CD4-positive, alpha-beta T cell treated with Interleukin-2 at 100 ng/mL for 4 hours (primary cell): ENCODE results near the gene CEP162.
"Not testable (repeated sequence)": the region's sequence is repeated elsewhere in the genome, so short reads cannot be mapped to it uniquely, and the experiment has no call there.

Experiments used
- DNase-seq: peaks from one replicate; pipeline ENCODE4 v3.0.0-alpha.2; 2020; ENCODE audit warnings: low spot score

CEP162 gene, protein sequence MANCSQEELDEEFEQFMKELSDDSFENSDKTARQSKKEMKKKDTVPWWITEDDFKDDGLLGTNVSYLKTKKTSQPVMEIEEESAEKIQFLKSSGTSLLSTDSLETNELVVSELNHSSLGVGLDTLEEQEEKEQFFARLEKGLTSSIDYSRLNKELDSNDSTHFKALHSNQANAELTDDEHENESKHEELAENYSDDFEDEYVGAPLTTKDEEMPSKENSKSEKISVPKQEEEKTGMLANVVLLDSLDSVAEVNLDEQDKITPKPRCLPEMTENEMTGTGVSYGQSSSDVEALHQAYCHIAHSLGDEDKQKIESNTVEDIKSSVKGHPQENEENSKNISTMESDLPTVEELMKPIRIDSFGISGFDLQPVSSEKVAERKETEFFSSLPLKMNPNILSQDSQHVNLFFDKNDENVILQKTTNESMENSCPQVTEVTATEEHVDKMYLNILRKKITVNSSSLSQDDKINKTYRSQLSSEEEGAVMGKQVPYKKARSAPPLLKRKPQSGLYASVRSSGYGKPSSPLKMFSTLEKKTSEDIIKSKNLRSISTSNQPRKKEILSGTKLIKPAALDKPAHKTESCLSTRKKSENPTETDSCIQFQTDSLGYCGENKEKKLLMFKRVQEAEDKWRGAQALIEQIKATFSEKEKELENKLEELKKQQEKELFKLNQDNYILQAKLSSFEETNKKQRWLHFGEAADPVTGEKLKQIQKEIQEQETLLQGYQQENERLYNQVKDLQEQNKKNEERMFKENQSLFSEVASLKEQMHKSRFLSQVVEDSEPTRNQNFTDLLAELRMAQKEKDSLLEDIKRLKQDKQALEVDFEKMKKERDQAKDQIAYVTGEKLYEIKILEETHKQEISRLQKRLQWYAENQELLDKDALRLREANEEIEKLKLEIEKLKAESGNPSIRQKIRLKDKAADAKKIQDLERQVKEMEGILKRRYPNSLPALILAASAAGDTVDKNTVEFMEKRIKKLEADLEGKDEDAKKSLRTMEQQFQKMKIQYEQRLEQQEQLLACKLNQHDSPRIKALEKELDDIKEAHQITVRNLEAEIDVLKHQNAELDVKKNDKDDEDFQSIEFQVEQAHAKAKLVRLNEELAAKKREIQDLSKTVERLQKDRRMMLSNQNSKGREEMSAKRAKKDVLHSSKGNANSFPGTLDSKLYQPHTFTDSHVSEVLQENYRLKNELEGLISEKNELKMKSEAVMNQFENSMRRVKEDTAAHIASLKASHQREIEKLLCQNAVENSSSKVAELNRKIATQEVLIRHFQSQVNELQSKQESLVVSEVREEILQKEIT (N-terminal part only)

GRCh38 chr6:84227434-84228197 lies at the start of gene CEP162:
Gene CEP162, minus strand, starts transcription at chr6:84227643. Its CDS starts 1,250 bp downstream, at chr6:84226393.
- peak; percentile 88 for DNase-seq

DNA sequence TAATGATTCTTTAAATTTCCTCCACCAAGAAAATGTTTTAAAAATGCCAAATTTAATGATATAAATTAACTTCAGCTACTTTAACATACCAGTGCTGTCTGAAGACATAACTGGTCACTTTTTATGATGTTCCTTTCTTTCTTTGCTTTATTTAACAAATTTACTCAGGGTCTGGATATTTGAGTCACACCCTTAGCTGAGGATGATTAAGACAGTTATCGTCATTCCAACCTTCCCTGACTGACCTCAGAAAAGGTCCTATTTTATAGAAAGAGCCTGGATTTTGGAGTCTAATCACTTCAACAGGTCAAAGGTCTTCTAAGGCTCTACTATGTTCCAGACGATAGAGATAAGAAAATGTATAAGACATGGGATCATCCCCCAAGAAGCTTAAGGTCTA lies 47.4 kb upstream of the CEP162 start:
- no peak for DNase-seq

- no peak for DNase-seq
These were observed 45.8 kb upstream of the CEP162 start for GRCh38 chr6:84273048-84273809.

- no peak for DNase-seq
These were observed 44.9 kb upstream of the CEP162 start for GRCh38 chr6:84272298-84272697.

GRCh38 chr6:84271061-84271716 lies 43.7 kb upstream of the CEP162 start:
- no peak for DNase-seq

GRCh38 chr6:84269947-84270733 lies 42.7 kb upstream of the CEP162 start:
- DNase-seq = no peak

GRCh38 chr6:84268781-84269180 lies 41.3 kb upstream of the CEP162 start:
- DNase-seq = no peak

GRCh38 chr6:84263557-84263956 lies 36.1 kb upstream of the CEP162 start:
- no peak for DNase-seq

- DNase-seq = no peak
These were observed 33.5 kb upstream of the CEP162 start for GRCh38 chr6:84260926-84261325.

DNA sequence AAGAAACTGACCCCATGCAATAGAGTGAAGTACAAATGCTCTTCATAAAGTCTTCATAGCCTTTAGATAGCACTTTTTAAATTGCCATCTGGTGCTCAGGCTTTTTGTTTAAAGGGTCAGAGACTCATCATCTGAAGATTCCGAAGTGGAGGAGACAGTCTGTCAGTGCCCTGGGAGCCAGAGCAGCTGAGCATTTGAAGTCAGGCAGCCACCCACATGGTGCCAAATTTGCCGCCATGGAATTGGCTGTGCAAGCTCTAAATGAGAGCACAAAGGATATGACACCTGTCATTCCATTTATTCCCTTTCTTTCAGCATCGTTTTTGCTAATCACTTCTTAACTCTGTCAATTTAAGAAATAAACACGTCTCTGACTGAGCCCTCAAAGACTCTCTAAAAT lies 32.8 kb upstream of the CEP162 start:
- DNase-seq = no peak

- DNase-seq = no peak
These were observed 31.4 kb upstream of the CEP162 start for GRCh38 chr6:84258866-84259265.

GRCh38 chr6:84258268-84258667 lies 30.8 kb upstream of the CEP162 start:
- no peak for DNase-seq

GRCh38 chr6:84255641-84256040 lies 28.2 kb upstream of the CEP162 start:
- no peak for DNase-seq

GRCh38 chr6:84253380-84253779 lies 25.9 kb upstream of the CEP162 start:
- no peak for DNase-seq

- DNase-seq = no peak
These were observed 24.6 kb upstream of the CEP162 start for GRCh38 chr6:84251891-84252539.

DNA sequence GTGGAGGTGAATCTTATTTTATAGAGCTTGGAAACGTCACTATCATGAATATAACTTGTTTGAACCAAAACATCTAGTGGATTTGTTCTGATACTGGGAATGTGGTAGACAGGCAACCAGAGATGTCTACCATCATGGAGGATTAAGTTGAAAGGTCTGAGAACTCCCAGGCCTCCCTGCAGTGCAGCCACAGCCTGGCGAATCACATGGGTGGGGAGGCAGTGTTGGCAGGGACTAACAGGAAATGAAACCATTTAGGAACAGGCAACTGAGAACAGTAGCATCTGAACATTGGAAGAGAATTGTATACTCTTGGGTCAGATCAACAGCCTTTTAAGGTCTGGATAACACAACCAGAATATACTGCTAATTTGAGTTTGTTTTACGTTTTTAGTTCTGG lies 22.3 kb upstream of the CEP162 start:
- DNase-seq = no peak

GRCh38 chr6:84244416-84245081 lies 17.1 kb upstream of the CEP162 start:
- not testable (repeated sequence) for DNase-seq

DNA sequence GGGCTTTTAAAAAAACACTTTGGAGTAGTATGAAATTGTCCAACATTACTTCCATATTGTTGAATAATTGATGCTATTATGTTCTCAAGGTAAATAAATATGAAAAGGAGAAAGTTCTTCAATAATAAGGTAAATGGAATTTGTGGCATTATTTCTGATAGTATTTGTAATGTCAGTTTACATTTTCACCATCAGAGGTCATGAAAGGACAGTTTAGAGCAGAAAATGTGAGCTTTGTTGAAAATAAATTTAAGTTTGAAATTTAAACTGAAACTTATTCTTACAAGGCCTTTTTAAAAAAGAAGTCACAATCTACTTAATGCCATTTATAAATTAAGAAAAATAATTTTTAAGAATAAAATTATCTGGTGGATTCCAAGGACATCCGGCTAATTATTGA lies 15.8 kb upstream of the CEP162 start:
- DNase-seq = no peak
